ENCODE results near the gene TP53. TPM values are rescaled to one million over a fixed set of nuclear protein-coding genes. Genes with fewer than 3 reads are reported as not detected.

TP53 gene
- total RNA-seq, 1 experiment from 2014 or later, result 179 TPM

DNA sequence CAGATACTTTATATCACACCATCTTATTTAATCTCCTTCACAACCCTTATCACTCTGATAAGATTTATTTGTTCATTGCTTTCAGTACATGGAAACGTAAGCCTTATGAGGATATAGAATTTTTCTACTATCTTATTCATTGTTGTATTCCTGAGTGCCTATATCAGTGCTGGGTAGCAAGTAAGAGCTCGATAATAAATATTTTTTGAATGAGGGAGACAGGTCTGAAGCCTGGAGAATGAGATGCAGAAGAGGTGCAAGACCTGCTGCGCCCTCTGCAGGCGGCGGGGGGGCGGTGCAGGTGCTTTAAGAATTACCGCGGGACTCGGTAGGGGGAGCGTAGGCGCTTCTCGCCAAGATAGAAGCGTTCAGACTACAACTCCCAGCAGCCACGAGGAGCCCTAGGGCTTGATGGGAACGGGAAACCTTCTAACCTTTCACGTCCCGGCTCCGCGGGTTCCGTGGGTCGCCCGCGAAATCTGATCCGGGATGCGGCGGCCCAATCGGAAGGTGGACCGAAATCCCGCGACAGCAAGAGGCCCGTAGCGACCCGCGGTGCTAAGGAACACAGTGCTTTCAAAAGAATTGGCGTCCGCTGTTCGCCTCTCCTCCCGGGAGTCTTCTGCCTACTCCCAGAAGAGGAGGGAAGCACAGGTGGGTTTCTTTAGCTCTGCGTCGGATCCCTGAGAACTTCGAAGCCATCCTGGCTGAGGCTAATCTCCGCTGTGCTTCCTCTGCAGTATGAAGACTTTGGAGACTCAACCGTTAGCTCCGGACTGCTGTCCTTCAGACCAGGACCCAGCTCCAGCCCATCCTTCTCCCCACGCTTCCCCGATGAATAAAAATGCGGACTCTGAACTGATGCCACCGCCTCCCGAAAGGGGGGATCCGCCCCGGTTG lies 868 bp upstream of the TP53 start, which contains the start of gene WRAP53 (continued):
- TF ChIP-seq, protein P1, sequence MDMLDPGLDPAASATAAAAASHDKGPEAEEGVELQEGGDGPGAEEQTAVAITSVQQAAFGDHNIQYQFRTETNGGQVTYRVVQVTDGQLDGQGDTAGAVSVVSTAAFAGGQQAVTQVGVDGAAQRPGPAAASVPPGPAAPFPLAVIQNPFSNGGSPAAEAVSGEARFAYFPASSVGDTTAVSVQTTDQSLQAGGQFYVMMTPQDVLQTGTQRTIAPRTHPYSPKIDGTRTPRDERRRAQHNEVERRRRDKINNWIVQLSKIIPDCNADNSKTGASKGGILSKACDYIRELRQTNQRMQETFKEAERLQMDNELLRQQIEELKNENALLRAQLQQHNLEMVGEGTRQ (CRISPR knock-in tag; IDR thresholded peaks at IDR 0.05), result 0 out of 2 replicates have a peak, but pooled peaks have one; percentile 15

DNA sequence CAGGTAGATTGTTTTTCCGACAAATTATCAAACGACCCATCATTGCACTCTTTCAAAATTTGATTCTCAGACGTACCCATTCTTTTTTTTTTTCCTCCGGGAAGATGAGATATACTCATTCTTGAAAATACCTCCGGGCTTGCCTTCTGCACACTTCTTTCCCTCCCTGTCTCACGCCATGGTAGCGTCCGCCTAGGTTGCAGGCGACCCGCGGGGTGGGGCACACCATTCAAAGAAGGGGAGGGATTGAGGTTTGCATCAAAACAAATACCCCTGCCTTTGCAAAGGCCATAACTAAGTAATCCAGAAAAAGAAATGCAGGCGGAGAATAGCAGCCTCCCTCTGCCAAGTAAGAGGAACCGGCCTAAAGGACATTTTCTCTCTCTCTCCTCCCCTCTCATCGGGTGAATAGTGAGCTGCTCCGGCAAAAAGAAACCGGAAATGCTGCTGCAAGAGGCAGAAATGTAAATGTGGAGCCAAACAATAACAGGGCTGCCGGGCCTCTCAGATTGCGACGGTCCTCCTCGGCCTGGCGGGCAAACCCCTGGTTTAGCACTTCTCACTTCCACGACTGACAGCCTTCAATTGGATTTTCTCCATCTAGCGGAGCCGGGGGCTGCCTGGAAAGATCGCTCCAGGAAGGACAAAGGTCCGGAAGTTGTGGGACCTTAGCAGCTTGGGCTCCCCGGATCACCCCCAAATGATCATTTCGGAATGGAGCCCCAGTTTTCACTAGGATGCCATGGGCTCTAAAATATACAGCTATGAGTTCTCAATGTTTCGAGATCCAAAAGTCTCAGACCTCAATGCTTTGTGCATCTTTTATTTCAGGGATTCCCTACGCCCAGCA lies 843 bp downstream of the TP53 start:
- H3K9me3 Mint-ChIP-seq, result no peaks in the 10 kb centered on the region
- peaks cover 31% of the 10 kb centered on the region for H3K4me1 Mint-ChIP-seq
- H3K27ac Mint-ChIP-seq, result peak overlapping the region; percentile 100
- no peaks in the 10 kb centered on the region for H3K27me3 Mint-ChIP-seq (ENCODE audit: low read depth)
- peaks cover 21% of the 10 kb centered on the region for H3K36me3 Mint-ChIP-seq
- ChIA-PET POLR2A (interaction anchor here (0.7 to 5.9 kb wide), 27 partner anchors 10 to 470 kb away, joined by 3 to 80 read pairs (median 8); partner anchors contain the start of genes ATP1B2, CD68, DNAH2 and EFNB3), CTCF (interaction anchor here (0.6 to 7.0 kb wide), 29 partner anchors 9 to 781 kb away, joined by 3 to 205 read pairs (median 10); partner anchors contain the start of genes ATP1B2, CD68, DNAH2 and EFNB3)
- ATAC-seq (peak; percentile 13), DNase-seq (ENCODE audit: low spot score) (peak; percentile 75)
- TF ChIP-seq ZNF138 (CRISPR knock-in tag; conservative IDR thresholded peaks at IDR 0.05) (no peak), FOXP1 (CRISPR knock-in tag; IDR thresholded peaks at IDR 0.05; ENCODE audit: borderline replicate concordance) (no peak), SP1 (CRISPR knock-in tag; conservative IDR thresholded peaks at IDR 0.05) (peak; percentile 46), ZNF121 (CRISPR knock-in tag; IDR thresholded peaks at IDR 0.05) (no peak), ZNF423 (CRISPR knock-in tag; IDR thresholded peaks at IDR 0.05) (no peak), FOXK1 (CRISPR knock-in tag; IDR thresholded peaks at IDR 0.05) (peak; percentile 84), SMAD3 (CRISPR knock-in tag; IDR thresholded peaks at IDR 0.05; ENCODE audit: borderline replicate concordance) (no peak), ELF4 (CRISPR knock-in tag; IDR thresholded peaks at IDR 0.05; ENCODE audit: low read depth) (no peak), CBFB (CRISPR knock-in tag; IDR thresholded peaks at IDR 0.05; ENCODE audit: low read depth) (no peak), CREB1 (CRISPR knock-in tag; IDR thresholded peaks at IDR 0.05) (no peak), HMGA2 (CRISPR knock-in tag; IDR thresholded peaks at IDR 0.05) (0 out of 2 replicates have a peak, but pooled peaks have one; percentile 19), FOXJ3 (CRISPR knock-in tag; IDR thresholded peaks at IDR 0.05; ENCODE audit: borderline replicate concordance) (no peak), RELA (CRISPR knock-in tag; IDR thresholded peaks at IDR 0.05; ENCODE audit: borderline replicate concordance) (no peak), KAT7 (CRISPR knock-in tag; IDR thresholded peaks at IDR 0.05; ENCODE audit: borderline replicate concordance) (0 out of 2 replicates have a peak, but pooled peaks have one; percentile 17), ZNF317 (CRISPR knock-in tag; IDR thresholded peaks at IDR 0.05; ENCODE audit: borderline replicate concordance, low read depth) (no peak), TEAD1 (CRISPR knock-in tag; IDR thresholded peaks at IDR 0.05) (no peak), GABPB1 (CRISPR knock-in tag; IDR thresholded peaks at IDR 0.05) (peak; percentile 50; the same call in 1 of the 2 replicates)
- TF ChIP-seq, protein P2, sequence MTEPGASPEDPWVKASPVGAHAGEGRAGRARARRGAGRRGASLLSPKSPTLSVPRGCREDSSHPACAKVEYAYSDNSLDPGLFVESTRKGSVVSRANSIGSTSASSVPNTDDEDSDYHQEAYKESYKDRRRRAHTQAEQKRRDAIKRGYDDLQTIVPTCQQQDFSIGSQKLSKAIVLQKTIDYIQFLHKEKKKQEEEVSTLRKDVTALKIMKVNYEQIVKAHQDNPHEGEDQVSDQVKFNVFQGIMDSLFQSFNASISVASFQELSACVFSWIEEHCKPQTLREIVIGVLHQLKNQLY (CRISPR knock-in tag; IDR thresholded peaks at IDR 0.05), result no peak
- TF ChIP-seq, protein P3, sequence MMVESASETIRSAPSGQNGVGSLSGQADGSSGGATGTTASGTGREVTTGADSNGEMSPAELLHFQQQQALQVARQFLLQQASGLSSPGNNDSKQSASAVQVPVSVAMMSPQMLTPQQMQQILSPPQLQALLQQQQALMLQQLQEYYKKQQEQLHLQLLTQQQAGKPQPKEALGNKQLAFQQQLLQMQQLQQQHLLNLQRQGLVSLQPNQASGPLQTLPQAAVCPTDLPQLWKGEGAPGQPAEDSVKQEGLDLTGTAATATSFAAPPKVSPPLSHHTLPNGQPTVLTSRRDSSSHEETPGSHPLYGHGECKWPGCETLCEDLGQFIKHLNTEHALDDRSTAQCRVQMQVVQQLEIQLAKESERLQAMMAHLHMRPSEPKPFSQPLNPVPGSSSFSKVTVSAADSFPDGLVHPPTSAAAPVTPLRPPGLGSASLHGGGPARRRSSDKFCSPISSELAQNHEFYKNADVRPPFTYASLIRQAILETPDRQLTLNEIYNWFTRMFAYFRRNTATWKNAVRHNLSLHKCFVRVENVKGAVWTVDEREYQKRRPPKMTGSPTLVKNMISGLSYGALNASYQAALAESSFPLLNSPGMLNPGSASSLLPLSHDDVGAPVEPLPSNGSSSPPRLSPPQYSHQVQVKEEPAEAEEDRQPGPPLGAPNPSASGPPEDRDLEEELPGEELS (CRISPR knock-in tag; IDR thresholded peaks at IDR 0.05), result 0 out of 2 replicates have a peak, but pooled peaks have one; percentile 10
- TF ChIP-seq, protein P4, sequence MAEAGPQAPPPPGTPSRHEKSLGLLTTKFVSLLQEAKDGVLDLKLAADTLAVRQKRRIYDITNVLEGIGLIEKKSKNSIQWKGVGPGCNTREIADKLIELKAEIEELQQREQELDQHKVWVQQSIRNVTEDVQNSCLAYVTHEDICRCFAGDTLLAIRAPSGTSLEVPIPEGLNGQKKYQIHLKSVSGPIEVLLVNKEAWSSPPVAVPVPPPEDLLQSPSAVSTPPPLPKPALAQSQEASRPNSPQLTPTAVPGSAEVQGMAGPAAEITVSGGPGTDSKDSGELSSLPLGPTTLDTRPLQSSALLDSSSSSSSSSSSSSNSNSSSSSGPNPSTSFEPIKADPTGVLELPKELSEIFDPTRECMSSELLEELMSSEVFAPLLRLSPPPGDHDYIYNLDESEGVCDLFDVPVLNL (CRISPR knock-in tag; IDR thresholded peaks at IDR 0.05; ENCODE audit: borderline replicate concordance, low read depth), result no peak
- peak overlapping the region; percentile 88 for H3K4me3 Mint-ChIP-seq

Data from WTC11 (cell line).